ENCODE measurements around the gene PLG.
"Not testable (repeated sequence)": the region's sequence is repeated elsewhere in the genome, so short reads cannot be mapped to it uniquely, and the experiment has no call there.

The PLG gene

DNA sequence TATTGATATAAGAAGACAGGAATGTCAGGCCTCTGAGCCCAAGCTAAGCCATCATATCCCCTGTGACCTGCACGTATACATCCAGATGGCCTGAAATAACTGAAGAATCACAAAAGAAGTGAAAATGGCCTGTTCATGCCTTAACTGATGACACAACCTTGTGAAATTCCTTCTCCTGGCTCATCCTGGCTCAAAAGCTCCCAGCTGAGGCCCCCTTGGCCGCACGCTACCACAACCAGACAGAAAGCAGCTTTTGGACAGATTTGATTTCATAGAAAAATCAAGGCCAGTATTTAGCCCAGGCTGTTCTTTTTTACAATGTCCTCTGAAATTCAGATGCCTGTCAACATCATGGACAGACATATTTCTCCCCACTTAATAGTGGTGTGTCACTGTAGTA lies 78.6 kb downstream of the PLG start:
- DNase-seq, result not testable (repeated sequence)

DNA sequence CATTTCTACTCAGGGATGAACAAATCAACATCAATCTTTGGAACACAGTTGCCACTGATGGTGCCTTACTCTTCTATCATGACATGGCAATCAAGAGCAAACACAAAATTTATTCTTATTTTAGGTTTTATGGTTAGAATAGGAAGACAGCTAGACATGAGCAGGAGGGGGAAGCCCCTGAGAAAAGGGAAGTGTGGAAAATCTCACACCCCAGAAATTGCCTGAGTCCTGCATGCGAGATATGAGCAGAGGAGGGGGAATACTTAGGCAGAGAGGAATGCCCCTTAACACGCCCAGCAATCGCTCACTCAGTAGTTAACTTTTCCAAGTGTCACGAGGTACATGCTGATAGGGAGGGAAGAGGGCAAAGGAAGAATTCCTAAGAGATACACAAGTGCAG lies 79.3 kb downstream of the PLG start:
- DNase-seq, result no peak

DNA sequence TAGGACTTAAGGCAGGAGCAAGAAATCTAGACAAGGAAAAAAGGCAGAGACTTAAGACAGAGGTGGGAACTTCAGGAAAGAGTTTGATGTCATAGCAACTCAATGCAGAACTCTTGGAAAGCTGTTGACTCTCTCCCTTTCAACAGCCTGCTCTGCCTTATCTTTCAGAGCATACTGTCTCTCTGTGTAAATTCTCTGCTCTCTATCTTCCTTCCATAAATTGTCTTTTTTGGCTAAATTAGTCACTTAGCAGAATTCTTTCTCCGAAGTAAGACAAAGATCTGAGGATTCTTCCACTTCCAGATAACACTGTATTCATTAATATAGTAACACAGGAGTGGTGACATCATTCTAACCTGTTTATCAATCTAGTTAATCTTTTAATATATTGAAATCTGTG lies 80.2 kb downstream of the PLG start:
- DNase-seq, result no peak

DNA sequence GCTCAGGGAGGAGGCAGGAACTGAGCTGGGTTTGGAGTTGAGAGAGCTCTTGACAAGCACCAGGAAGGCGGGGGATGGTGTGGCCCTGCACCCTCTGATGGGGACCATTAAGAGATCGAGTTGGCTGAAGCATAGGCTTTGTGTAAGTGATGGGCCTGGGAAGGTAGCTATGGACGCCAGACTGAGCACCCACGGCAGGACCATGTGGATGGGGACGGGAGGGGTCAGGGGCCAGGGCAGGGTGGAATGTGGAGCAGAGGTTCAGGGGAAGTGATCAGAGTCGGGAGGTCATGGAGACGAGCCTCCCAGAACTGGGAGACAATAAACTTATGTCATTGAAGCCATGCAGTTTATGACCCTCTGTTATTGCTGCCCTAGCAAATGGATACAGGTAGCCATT lies 81.7 kb downstream of the PLG start:
- no peak for DNase-seq

DNA sequence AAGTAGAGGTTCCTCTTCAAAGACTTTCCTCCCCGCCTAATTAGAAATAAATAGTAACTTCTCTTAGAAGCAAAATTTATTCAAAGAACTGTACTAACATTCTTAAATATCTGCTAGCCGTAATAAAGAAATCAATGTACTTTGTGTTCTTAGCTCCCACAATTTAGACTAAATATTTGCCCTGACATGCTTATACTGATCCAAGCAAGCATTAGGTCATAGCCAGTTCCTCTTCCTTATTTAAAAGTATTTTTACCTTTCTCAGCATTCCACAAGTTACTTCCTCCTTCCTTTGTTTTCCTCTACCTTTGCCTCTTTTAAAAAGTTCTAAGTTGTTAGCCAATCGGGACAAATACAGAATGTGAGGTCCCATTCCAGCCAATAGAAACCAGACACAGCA lies 86.1 kb downstream of the PLG start:
- DNase-seq, result not testable (repeated sequence)

DNA sequence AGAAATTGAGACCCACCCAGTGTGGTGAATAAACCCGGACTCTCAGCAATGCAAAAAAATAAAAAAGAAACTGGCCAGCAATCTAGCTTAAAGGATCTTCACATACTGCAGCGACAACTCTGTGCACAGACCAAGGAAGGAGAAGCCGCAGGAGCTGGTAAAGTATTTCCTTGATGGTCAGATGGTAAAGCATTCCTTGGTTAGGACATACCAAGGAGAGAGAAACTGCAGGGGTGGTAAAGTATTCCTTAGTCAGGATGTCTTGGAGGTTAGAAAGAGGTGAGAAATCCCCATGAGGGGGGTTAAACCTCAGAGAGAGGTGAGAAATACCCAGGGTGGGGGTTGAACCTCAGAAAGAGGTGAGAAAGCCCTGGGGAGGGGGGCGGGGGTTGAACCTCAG lies 86.8 kb downstream of the PLG start:
- no peak for DNase-seq

DNA sequence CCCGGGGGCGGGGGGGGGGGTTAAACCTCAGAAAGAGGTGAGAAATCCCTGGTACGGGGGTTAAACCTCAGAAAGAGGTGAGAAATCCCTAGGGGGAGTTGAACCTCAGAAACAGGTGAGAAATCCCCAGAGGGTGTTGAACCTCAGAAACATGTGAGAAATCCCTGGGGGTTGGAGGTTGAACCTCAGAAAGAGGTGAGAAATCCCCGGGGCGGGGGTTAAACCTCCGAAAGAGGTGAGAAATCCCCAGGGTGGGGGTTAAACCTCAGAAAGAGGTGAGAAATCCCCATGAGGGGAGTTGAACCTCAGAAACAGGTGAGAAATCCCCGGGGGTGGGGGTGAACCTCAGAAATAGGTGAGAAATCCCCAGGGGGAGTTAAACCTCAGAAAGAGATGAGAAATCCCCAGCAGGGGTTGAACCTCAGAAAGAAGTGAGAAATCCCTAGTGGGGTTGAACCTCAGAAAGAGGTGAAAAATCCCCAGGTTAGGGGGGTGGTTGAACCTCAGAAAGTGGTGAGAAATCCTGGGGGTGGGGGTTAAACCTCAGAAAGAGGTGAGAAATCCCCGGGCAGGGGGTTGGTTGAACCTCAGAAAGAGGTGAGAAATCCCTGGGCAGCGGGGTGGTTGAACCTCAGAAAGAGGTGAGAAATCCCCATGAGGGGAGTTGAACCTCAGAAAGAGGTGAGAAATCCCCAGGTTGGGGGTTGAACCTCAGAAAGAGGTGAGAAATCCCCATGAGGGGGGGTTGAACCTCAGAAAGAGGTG lies 87.4 kb downstream of the PLG start:
- DNase-seq, result no peak

DNA sequence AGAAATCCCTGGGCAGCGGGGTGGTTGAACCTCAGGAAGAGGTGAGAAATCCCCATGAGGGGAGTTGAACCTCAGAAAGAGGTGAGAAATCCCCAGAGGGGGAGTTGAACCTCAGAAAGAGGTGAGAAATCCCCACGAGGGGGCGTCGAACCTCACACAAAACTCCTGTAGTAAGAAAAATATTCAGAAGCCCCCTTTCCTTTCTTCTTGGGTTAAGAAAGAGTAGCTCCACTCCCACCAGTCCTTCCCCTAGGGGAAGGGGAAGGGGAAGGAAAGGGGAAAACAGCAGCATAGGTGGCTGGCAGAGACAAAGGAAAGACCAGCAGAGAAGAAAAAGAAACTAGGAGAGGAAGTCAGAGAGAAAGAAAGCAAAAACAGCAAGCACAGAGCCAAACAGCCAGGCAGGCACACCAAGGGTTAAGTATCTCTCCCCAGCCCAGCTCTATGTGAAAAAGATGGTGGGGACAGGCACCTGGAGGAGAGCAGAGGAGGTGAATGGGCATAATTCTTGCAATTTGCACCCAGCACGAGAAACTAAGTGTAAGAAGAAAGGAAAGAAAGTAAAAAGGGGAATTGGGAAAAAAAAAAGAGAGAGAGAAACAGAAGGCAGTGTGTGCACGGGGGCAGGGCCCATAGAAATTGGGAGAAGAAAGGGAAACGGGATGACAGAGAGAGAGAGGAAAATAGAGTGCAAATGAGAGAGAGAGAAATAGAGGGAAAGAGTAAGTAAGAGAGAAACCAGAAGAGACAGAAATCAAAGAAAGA lies 88.2 kb downstream of the PLG start:
- DNase-seq, result no peak

DNA sequence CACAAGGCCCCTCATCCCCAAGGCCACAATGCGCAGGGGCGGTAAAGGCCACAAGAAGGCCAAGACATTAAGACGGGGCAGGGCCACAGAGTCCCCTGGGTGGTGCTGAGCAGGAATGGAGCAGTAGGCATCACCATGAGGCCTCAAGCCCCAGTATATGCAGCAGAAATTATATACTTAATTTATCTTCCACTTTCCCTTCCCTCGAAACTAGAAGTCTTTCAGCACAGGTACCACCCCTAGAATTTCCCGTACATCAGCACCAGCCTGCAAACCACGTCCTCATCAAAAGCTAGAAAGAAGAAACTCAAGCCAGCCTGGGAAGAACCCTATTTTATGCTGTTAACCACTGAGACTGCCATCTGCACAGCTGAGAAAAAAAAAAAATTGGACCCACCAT lies 89.4 kb downstream of the PLG start:
- no peak for DNase-seq

DNA sequence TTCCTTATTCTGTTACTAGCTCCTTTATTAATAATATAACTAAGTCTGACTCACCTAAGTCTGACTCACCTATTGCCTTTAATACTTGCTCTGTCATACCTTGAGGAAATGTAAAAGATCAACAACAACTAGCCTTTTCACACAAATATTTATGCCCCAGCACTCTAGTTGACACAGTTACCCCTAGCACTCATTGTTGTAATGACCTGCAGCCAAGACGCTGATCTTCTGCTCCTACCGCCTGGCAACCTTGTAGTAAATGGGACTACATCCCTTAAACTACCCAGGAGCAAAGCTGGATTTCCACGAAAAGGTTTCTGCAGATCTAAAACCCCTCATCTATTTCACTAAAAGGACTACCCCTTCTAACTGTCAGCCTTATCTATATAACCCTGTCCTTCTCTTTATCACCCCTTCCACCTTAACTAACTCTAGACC lies 90.0 kb downstream of the PLG start:
- no peak for DNase-seq

DNA sequence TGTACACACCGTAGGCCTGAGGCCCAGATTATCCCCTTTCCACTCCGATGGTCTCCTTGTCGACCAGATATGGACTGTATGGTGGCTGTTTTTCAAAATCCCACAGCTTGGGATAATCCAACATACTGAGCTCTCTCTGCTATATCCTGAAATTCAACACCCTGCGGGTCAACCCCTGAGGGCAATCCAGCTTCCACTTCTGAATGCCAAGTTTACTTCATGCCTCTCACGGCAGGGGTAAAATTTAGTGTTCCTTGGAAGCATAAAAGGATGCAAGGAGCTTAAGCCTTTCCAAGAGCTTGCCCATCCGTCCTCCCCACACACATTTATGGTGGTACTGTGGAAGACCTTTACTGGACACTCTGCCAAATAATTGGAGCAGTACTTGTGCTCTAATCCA lies 90.7 kb downstream of the PLG start:
- DNase-seq, result no peak

DNA sequence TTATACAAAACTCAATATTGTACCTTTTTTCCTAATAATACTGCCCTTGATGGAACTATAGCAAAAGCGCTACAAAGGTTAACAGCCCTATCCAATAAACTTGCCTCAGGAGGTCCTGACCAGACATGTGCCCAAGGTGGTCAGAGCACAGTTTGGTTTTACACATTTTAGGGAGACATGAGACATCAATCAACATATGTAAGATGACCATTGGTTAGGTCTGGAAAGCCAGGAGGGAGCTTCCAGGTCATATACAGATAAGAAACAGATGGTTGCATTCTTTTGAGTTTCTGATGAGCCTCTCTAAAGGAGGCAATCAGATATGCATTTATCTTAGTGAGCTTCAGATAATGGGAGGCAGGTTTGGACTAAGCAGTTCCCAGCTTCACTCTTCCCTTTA lies 91.6 kb downstream of the PLG start:
- no peak for DNase-seq

DNA sequence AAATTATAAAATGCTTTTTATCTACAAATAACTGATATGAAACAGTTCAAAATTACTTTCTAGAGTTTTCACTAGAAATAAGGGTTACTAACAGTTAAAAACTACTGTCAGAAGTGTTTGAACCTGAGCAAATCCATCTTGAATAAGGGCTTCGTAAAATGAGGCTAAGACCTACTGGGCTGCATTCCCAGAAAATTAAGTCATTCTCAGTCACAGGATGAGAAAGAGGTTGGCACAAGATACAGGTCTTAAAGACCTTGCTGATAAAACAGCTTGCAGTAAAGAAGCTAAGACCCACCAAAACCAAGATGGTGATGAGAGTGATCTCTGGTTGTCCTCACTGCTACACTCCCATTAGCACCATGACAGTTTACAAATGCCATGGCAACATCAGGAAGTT lies 93.7 kb downstream of the PLG start:
- no peak for DNase-seq

DNA sequence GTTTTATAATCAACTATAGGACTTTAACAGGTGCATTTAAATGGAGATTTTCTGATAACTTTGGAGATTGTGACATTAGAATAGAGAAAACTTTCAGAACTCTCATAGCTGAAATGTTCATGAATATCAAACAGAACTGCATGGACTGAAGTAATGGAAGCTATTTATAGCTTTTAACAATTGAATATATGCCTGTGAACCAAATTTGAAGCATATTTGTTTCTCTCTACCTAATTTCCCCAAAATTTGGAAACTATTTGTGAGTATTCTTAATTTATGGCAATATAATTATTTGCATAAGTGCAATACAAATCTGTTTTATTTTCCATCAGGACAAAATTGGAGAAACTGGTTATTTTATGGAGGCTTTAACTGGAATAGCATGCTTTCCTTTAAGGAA lies 96.6 kb downstream of the PLG start:
- no peak for DNase-seq

DNA sequence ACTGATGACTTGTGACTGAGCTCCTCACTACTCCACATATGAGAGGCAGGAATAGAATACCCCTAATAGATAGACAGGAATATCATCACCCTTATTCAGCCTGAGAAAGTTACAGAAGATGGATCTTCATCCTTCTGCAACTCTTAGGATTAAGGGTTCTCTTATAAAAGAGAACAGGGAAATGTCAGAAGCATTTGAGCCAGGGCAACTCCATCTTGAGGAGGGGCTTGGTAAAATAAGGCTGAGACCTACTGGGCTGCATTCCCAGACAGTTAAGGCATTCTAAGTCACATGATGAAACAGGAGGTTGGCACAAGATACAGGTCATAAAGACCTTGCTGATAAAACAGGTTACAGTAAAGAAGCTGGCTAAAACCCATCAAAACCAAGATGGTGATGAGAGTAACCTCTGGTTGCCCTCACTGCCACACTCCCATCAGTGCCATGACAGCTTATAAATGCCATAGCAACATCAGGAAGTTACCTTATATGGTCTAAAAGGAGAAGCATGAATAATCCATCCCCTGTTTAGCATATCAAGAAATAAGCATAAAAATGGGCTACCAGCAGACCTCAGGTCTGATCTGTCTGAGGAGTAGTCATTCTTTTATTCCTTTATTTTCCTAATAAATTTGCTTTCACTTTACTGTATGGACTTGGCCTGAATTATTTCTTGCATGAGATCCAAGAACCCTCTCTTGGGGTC lies 97.9 kb downstream of the PLG start:
- DNase-seq, result no peak

DNA sequence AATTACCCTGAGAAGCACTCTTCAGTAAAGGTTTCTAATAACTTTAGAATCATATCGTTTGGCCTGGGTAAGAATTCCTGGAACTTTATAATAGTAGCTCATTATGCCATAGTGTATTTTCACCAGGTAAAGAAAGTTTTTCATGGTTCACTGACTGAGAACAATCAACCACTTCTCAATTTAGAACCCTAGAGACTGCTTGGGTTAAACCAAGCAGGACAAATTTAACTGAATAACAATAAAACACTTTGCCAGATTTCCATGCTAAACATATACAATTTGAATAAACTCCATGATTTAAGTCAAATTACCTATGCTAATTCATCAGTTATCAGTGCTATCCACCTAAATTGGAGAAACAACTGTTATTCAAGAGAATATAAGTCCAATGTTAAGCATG lies 99.4 kb downstream of the PLG start:
- DNase-seq, result no peak

DNA sequence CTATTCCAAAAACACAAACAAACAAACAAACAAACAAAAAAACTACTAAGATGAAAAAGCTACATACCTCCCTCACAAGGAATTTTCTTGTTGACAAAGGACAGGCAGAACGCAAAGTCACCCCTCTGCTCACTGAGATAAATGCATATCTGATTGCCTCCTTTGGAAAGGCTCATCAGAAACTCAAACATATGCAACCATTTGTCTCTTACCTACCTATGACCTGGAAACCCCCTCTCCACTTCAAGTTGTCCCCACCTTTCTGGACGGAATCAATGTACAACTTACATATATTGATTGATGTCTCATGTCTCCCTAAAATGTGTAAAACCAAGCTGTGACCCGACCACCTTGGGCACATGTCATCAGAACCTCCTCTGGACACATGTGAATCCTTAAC lies 100.0 kb downstream of the PLG start:
- DNase-seq, result not testable (repeated sequence)
